Esophagus muscularis mucosa (tissue), 3 donors: ENCODE data around the gene MAST4.

Experiments
- POLR2A ChIP-seq: fragments of 450-650 bp; IDR thresholded peaks from one replicate; pipeline ENCODE4 v1.6.1; 2017; ENCODE audit warnings: antibody characterized with exemption, moderate library complexity, mild to moderate bottlenecking, low read depth
- POLR2AphosphoS5 ChIP-seq, 2 donors: sonication (generic); formaldehyde crosslinking; IDR thresholded peaks; one replicate each; pipeline ENCODE4 v1.6.1; 2017; ENCODE audit warnings: antibody characterized with exemption in 2 of 2
- TF ChIP-seq, protein P1 (sequence below), 3 experiments: fragments of 200-600 bp in 2 of 3; fragments of 450-650 bp in 1 of 3; sonication (generic) in 2 of 3; IDR thresholded peaks; one replicate each; pipeline ENCODE4 v1.5.1; 2017 to 2019; ENCODE audit warnings: antibody characterized with exemption in 3 of 3, mild to moderate bottlenecking in 2 of 3, moderate library complexity in 1 of 3

DNA sequence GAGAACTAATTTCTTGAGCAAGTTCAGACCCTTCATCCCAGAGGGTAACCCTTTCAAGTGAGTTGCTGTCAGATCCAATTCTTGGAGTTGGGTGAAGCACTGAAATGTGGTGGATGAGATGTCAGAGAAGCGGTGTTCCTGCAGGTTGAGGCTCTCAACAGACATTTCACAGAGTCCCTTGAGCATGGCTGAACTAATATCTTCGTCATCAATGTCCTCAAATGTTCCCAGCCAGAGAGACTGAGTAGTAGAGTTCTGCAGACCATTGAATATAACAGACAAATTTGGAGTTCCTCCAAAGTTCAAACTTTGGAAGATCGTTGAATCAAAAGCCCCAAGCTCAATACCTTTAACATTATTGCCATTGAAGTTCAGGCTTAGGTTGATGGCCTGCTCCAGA, 587.7 kb downstream of the MAST4 start:
- TF ChIP-seq, protein P1, sequence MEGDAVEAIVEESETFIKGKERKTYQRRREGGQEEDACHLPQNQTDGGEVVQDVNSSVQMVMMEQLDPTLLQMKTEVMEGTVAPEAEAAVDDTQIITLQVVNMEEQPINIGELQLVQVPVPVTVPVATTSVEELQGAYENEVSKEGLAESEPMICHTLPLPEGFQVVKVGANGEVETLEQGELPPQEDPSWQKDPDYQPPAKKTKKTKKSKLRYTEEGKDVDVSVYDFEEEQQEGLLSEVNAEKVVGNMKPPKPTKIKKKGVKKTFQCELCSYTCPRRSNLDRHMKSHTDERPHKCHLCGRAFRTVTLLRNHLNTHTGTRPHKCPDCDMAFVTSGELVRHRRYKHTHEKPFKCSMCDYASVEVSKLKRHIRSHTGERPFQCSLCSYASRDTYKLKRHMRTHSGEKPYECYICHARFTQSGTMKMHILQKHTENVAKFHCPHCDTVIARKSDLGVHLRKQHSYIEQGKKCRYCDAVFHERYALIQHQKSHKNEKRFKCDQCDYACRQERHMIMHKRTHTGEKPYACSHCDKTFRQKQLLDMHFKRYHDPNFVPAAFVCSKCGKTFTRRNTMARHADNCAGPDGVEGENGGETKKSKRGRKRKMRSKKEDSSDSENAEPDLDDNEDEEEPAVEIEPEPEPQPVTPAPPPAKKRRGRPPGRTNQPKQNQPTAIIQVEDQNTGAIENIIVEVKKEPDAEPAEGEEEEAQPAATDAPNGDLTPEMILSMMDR (IDR thresholded peaks at IDR 0.05) = no peak
- TF ChIP-seq POLR2AphosphoS5 (IDR thresholded peaks at IDR 0.05) (no peak), POLR2A (no peak)
